ENCODE data around the gene GABBR2. TPM values are rescaled to one million over a fixed set of nuclear protein-coding genes. Genes with fewer than 3 reads are reported as not detected.

Gene GABBR2
- total RNA-seq, 1 donor from 2014 or later, result 0.84 TPM

GRCh38 chr9:98302938-98303632 is 405.6 kb downstream of the GABBR2 start:
- Histone ChIP-seq H3K4me3 (no peak overlapping the region), H3K9me3 (no peaks in the 10 kb centered on the region), H3K27ac (no peak overlapping the region), H3K4me1 (no peaks in the 10 kb centered on the region), H3K36me3 (no peaks in the 10 kb centered on the region), H3K27me3 (no peaks in the 10 kb centered on the region)
- intact Hi-C loops (cut with DNase I), result no loop called here
- DNase-seq, result peak; percentile 55
- ATAC-seq, result no peak
- TF ChIP-seq, protein P1, sequence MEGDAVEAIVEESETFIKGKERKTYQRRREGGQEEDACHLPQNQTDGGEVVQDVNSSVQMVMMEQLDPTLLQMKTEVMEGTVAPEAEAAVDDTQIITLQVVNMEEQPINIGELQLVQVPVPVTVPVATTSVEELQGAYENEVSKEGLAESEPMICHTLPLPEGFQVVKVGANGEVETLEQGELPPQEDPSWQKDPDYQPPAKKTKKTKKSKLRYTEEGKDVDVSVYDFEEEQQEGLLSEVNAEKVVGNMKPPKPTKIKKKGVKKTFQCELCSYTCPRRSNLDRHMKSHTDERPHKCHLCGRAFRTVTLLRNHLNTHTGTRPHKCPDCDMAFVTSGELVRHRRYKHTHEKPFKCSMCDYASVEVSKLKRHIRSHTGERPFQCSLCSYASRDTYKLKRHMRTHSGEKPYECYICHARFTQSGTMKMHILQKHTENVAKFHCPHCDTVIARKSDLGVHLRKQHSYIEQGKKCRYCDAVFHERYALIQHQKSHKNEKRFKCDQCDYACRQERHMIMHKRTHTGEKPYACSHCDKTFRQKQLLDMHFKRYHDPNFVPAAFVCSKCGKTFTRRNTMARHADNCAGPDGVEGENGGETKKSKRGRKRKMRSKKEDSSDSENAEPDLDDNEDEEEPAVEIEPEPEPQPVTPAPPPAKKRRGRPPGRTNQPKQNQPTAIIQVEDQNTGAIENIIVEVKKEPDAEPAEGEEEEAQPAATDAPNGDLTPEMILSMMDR (IDR thresholded peaks at IDR 0.05), result no peak

DNA sequence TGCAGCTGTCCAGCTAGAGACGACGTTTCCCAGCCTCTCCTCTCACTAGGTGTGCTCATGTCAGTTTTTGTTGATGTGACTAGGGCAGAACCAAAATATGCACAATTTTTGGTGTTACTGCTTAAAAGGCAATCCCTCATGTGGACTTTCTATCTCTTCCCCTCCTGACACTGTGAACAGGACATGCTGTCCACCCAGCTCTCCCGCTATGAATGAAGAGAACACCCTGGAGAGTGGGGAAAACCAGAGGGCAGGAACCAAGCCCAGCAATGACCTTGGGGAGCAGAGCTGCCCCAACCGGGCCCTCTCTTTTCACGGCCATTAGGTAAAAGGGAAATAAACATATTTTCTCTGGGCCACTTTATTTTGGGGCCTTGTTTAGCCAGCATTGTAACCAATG is 406.6 kb downstream of the GABBR2 start:
- no peaks in the 10 kb centered on the region for H3K27me3 ChIP-seq
- H3K9me3 ChIP-seq, result no peaks in the 10 kb centered on the region
- H3K36me3 ChIP-seq, result no peaks in the 10 kb centered on the region
- DNase-seq (no peak), ATAC-seq (no peak)
- no peak overlapping the region for H3K4me3 ChIP-seq
- intact Hi-C loops (cut with DNase I), result no loop called here
- no peak overlapping the region for H3K27ac ChIP-seq
- no peaks in the 10 kb centered on the region for H3K4me1 ChIP-seq
- TF ChIP-seq, protein P1 (IDR thresholded peaks at IDR 0.05), result no peak

DNA sequence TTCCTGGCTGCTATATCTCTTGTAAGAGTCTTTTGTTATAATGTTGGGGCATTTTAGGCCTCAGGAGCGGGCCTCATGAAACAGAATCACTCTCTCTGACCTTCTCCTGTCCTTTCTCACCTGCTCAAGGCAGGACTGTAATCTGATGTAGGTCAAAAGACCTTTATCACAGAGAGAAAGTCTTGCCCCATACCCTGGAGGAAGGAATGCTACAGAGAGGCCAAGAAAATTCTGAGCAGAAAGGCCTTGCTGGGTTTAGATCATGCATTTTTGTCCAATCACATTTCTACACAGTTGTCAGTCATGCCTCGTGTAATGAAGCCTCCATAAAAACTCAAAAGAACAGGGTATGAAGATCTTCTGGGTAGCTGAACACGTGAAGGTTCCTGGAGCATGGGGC is 408.1 kb downstream of the GABBR2 start:
- Histone ChIP-seq H3K4me3 (no peak overlapping the region), H3K27ac (no peak overlapping the region), H3K9me3 (no peaks in the 10 kb centered on the region), H3K27me3 (no peaks in the 10 kb centered on the region), H3K36me3 (no peaks in the 10 kb centered on the region), H3K4me1 (no peaks in the 10 kb centered on the region)
- ATAC-seq (no peak), DNase-seq (no peak)
- intact Hi-C loops (cut with DNase I), result no loop called here
- TF ChIP-seq, protein P1 (IDR thresholded peaks at IDR 0.05), result no peak

DNA sequence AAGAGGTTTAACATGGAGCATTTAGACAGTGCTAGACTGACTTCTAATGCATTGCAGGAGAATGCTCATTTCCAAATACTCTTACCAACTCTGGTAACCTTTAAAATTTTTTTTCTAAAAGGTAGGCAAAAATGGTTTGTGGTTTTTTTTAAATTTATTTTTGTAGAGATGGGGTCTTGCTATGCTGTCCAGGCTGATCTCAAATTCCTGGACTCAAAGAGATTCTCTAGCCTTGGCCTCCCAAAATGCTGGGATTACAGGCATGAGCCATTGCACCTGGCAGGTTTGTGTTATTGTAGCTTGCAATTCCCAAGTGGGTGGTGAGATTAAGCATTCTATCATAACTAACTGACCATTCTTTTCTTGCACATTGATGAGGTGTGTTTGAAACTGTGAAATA is 410.3 kb downstream of the GABBR2 start:
- Histone ChIP-seq H3K36me3 (no peaks in the 10 kb centered on the region), H3K27ac (no peak overlapping the region), H3K9me3 (no peaks in the 10 kb centered on the region), H3K4me1 (no peaks in the 10 kb centered on the region), H3K4me3 (no peak overlapping the region), H3K27me3 (no peaks in the 10 kb centered on the region)
- DNase-seq, result no peak
- TF ChIP-seq, protein P1 (IDR thresholded peaks at IDR 0.05), result no peak
- intact Hi-C loops (cut with DNase I), result no loop called here
- no peak for ATAC-seq

DNA sequence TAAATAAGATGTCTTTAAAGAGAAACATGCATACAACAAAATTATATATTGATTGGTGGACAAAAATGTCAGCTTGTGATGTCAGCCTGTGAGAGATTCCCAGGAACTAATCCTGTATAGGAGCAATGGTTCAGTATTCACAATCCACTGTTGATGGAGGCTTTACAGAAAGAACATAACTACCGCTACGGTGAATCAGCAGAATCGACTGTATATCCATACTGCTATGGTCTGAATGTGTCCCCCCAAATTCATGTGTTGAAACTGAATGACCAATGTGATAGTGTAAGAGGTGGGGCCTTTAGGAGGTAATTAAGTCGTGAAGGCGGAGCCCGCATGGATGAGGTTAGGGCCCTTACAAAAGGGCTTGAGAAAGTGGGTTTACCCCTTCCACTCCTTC is 412.9 kb downstream of the GABBR2 start:
- Histone ChIP-seq H3K9me3 (no peaks in the 10 kb centered on the region), H3K4me1 (no peaks in the 10 kb centered on the region), H3K36me3 (no peaks in the 10 kb centered on the region), H3K27me3 (no peaks in the 10 kb centered on the region), H3K27ac (no peak overlapping the region), H3K4me3 (no peak overlapping the region)
- TF ChIP-seq, protein P1 (IDR thresholded peaks at IDR 0.05), result no peak
- peak; percentile 12 for DNase-seq
- no peak for ATAC-seq
- intact Hi-C loops (cut with DNase I), result no loop called here

DNA sequence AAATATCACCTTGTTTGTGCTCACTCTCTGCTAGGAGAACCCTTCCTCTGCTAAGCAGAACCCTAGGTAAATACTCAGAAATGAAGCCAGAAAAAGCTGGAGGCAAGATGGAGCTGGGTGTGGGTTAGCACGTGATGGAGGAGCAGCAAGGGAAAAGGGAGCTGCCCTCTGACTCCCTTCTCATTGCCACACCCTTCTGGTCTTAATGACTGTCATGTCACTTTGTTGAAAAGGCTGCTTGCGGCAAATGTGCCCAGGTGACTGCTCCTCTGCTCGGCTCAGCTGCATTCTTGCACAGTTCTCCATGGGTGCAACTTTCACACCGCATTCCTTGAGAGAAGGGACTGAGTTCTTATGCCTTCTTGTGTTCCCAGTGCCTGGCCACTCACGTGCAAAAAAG is 416.9 kb downstream of the GABBR2 start:
- Histone ChIP-seq H3K9me3 (no peaks in the 10 kb centered on the region), H3K4me3 (no peak overlapping the region), H3K27ac (no peak overlapping the region), H3K36me3 (no peaks in the 10 kb centered on the region), H3K4me1 (no peaks in the 10 kb centered on the region), H3K27me3 (no peaks in the 10 kb centered on the region)
- TF ChIP-seq, protein P1 (IDR thresholded peaks at IDR 0.05), result no peak
- ATAC-seq (no peak), DNase-seq (no peak)
- intact Hi-C loops (cut with DNase I), result no loop called here
